ENCODE measurements around the gene PRKCG.

Gene PRKCG

GRCh38 chr19:53898636-53899341, 16.8 kb downstream of the PRKCG start:
- DNase-seq (ENCODE audit: low read depth in 2 of 2): no peak

- no peak for DNase-seq (ENCODE audit: low read depth in 2 of 2)
These were observed 18.3 kb downstream of the PRKCG start for GRCh38 chr19:53900191-53900860.

DNA sequence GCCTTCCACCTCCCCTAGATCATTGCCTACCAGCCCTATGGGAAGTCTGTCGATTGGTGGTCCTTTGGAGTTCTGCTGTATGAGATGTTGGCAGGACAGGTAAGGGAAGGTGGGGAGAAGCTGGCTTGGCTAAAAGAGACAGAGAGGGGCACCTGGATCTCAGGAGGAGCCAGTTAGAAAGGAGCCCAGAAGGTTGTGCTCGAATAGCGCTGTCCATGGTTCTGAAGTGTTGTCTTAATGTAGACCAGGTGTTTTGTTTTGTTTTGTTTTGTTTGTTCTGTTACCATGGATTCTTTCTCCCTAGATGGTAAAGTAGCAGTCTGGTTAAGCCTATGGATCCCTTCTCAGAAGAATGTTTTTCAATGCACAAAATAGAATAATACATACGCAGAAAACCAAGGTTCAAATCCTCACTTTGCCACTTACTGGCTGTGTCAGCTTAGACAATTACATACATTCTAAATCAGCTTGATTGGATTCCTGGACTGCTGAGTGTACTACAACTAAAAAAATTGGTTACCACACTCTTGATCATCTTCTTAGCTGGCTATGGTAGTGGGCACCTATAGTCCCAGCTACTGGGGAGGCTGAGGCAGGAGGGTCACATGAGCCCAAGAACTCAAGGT, 21.2 kb downstream of the PRKCG start:
- no peak for DNase-seq (ENCODE audit: low read depth in 2 of 2)

GRCh38 chr19:53904909-53905308, 22.9 kb downstream of the PRKCG start:
- DNase-seq (ENCODE audit: low read depth in 2 of 2): no peak

GRCh38 chr19:53905787-53906186, 23.8 kb downstream of the PRKCG start:
- DNase-seq (ENCODE audit: low read depth in 2 of 2): no peak

DNA sequence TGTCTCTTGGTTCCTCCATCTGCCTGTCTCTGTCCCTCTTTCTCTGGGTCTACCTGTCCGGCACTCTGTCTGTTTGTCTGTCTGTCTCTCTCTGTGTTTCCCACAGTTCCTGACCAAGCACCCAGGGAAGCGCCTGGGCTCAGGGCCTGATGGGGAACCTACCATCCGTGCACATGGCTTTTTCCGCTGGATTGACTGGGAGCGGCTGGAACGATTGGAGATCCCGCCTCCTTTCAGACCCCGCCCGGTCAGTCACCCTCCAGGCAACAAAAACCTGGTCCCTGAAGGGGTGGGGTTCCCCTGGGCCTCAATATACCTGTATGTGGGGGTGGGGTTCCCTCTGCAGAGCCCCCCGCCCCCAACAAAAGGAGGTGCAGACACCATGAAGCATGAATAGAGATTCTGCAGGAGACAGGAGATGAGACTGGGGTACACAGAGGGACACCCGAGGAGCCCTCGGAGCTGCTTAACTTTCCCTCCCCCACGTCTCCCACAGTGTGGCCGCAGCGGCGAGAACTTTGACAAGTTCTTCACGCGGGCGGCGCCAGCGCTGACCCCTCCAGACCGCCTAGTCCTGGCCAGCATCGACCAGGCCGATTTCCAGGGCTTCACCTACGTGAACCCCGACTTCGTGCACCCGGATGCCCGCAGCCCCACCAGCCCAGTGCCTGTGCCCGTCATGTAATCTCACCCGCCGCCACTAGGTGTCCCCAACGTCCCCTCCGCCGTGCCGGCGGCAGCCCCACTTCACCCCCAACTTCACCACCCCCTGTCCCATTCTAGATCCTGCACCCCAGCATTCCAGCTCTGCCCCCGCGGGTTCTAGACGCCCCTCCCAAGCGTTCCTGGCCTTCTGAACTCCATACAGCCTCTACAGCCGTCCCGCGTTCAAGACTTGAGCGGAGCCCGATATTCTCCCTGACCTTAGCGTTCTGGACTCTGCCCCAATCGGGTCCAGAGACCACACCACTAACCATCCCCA, 24.5 kb downstream of the PRKCG start:
- peak; percentile 54 to 71 for DNase-seq (ENCODE audit: low read depth in 2 of 2)

DNA sequence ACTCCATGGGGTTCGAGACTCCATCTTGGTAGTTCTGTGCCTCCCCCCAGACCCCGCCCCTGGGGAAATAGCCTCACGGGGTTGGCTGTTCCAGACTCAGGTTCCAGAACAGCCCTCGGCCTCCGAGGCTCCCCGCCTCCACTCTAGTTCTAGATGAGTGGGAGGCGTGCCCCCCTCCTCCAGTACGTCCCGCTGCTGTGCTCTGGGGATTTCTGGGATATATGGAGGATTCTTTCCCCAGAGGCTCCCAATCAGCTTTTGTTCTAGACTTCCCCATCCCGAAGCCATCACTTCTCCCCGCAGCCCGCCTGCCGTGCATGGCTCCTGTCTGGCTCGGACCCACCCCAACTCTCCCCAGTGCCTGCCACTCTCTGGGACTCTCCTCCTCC, 25.2 kb downstream of the PRKCG start:
- no peak for DNase-seq (ENCODE audit: low read depth in 2 of 2)

DNA sequence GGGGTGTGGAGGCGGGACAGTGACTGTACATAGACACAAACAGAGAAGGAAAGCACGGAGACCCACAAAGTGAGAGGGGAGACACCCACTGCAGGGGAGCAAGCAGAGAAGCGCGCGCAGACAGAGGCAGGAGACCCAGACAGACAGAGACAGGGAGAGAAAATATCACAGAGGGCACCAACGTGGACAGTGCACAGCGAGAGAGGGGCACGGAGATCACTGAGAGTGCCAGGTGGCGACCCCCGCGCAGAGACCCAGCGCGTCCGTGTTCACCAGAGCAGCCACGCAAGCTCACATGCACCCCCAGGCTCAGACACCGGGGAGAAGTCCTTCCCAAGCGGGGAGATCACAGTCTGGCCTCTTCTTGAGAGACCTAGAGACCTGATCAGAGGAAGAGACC, 25.7 kb downstream of the PRKCG start:
- no peak for DNase-seq (ENCODE audit: low read depth in 2 of 2)

- DNase-seq (ENCODE audit: low read depth in 2 of 2): peak; percentile 50 to 56
These were observed 26.3 kb downstream of the PRKCG start for GRCh38 chr19:53908106-53908934.

- DNase-seq (ENCODE audit: low read depth in 2 of 2): no peak
These were observed 27.0 kb downstream of the PRKCG start, which contains the start of gene CACNG7 for GRCh38 chr19:53908935-53909415. CACNG7 (plus strand) TSS chr19:53909278; CDS start chr19:53912832, 3,554 bp downstream.

DNA sequence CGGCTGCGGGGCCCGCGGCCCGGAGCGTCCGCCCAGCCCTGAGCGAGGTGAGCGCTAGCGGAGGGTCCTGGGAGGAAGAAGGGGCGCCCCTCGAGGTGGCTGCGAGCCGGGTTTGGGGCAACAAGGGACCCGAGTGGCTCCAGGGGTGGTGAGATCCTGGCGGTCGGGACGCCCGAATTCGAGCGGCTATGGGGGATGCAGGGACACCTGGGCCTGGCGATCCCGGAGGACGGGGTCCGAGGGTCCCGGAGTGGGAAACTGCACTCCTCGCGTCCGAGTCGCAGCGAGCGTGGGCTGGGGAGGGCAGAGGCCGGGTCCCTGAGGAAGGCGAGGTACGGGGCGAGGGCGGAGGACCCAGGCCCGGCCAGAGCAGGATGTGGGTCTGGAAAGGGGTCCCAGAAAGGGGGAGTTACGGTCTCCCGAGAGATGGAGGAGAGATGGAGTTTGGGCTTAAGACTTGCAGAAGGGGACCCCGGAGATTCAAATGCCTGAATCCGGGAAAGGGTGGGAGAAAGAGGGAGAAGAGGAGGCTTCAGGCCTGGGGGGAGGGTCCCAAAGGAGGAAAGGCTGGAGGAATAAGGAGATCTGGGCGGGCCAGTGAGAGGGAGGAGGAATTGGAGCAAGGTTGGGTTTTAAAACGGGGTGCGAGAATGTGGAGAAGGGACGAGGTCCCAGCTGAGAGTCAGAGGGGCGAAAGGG, 27.6 kb downstream of the PRKCG start:
- DNase-seq (ENCODE audit: low read depth in 2 of 2): no peak

DNA sequence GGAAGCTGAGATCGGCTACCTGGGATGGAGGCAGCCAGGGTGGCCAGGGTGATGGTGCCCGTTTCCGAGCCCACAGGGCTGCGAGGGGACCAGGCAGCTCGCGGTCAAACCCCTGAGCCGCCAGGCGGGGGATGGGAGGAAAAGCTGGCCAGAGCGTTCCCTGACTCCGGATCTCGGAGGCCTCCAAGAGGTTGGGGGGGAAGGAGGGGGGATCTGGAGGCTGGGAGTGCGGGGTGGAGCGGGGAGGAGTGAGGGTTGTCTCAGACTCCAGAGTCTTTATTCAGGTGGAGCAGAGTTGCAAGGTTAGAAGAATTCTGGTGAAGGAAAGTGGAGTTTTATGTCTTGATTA, 28.1 kb downstream of the PRKCG start:
- DNase-seq (ENCODE audit: low read depth in 2 of 2): no peak

DNA sequence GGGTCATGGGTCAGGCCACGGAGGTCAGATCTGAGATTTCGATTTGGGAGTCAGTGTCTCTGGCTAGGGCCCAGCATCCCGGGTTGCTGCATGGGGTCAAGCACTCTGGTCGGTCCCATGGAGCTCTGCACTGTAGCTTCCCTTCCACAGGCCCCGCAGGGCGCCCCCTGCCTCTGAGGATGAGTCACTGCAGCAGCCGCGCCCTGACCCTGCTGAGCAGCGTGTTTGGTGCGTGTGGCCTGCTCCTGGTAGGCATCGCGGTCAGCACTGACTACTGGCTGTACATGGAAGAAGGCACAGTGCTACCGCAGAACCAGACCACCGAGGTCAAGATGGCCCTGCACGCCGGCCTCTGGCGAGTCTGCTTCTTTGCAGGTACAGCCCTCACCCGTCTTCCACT, 30.7 kb downstream of the PRKCG start:
- DNase-seq (ENCODE audit: low read depth in 2 of 2): no peak

DNA sequence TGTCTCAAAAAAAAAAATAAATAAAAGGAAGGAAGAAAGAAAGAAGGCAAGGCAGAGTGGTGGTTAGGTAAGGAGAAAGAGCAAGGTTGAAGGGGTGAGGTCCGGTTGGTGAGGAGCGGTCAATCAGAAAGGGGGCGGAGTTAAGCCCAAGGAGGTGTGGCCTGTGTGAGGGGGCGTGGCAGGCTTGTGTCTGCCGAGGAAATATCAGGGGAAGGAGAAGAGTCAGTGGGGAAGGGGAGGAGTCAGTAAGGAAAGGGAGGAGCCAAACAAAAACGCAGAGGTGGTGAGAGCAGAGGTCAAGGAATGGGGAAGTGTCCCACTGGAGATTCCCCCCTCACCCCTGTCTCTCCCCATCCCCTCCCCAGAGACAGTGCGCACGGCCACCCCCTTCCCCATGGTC, 33.0 kb downstream of the PRKCG start:
- DNase-seq (ENCODE audit: low read depth in 2 of 2): no peak

DNA sequence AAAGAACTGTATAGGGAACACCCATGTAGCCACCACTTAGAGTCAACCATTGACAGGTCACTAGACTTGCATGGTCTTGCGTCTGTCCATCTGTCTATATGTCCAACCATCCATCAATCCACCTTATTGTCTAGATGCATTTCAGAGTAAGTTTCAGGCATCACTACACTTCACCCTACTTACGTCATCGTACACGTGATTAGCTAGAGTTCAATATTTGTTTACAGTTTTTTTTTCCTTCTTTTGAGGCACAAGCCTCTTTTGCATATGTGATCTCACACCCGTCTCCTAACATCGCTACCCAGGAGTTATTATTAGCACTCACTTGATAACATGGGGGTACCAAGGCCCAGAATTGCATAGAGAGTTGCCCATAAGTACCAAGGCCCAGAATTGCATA, 34.0 kb downstream of the PRKCG start:
- DNase-seq (ENCODE audit: low read depth in 2 of 2): no peak

DNA sequence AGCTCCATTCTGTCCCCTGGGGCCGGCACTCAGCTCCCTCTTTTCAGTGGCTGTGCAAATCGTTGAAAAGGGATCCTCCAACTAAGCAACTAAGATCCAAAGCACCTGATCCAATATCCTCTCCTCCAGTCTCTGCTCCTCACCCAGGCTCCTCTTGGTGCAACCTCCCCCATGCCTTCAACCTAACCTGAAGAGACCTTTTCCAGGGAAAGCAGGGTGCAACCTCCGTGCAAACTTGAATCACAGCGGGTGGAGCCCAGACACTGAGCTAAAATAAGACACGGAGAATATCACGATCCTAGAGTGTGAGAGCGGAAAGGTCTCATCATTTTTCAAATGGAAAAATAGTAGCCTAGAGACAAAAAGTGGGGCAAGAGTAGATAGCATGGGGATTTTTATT, 35.4 kb downstream of the PRKCG start:
- DNase-seq (ENCODE audit: low read depth in 2 of 2): no peak

GRCh38 chr19:53927739-53928138, 45.7 kb downstream of the PRKCG start:
- peak in 1 of 2 donors; percentile 20 for DNase-seq (ENCODE audit: low read depth in 2 of 2)

DNA sequence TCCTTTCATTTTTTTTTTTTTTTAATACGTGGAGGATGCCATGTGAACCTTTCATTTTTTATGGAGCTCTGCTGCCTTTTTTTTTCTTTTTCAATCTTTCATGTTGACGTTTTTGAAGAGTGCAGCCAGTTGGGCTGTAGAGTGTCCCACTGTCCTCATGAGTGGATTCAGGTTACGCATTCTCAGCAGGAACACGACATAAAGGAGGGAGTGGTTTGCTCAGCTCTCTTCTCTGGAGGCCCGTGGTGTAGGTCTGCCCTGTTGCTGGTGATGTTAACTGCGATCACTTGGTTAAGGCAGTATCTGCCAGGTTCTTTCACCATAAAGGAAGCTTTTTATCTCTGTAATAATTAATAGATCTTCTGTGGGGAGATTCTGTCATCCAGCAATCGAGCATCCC, 54.0 kb downstream of the PRKCG start:
- no peak for DNase-seq (ENCODE audit: low read depth in 2 of 2)

DNA sequence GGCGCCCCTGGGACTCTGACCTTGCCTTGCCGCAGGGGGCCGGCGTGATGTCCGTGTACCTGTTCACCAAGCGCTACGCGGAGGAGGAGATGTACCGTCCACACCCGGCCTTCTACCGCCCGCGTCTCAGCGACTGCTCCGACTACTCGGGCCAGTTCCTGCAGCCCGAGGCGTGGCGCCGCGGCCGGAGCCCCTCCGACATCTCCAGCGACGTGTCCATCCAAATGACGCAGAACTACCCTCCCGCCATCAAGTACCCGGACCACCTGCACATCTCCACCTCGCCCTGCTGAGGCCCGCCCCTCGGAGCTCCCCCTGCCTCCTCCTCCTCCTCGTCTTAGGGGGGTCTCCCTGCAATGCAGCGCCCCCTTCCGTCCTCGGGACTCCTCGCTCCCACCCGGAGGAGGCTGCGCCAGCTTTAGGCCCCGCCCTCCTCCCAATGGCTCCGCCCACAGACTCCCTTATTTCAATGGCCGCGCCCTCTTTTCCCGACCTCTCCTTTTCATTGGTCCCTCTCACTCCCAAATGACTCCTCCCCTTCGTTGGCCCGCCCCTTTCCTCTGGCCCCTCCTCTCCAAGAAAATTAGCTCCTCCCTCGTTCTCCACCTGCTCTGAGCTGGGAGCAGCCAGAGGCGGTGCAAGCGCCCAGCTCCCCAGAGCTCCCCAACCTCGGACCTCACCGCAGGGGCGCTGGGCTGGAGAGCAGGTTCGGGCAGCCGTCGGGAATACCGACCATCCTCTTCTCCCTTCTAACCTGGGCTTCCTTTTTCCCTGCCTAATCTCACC, 60.2 kb downstream of the PRKCG start:
- DNase-seq (ENCODE audit: low read depth in 2 of 2): peak in 1 of 2 donors; percentile 22
